NCI-H526 treated with DMSO at 0.1 percent for 48 hours (cell line): ENCODE results near the gene TTC7B.

Source experiments
- DNase-seq: peaks from one replicate; lab custom pipeline; 2025; lab: John Stamatoyannopoulos, UW

The TTC7B gene

DNA sequence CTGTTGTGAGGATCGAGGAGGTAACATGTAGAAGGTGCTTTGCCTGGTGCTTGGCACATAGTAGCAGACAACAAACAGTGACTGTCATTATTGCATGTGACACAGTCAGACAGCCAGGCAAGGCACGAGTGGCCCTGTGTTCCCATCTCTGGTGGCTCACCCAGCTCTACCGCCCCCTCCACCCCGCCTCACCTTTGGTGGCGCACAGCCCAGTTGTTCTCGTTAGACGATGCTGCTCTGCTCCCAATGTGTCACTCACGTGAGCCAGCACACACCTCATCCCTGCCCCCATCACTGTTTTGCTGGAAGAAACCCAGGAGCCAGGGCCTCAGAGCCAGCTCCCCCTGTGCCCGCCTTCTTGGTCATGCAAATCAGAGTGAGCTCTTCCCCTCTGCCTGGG, 306.1 kb downstream of the TTC7B start:
- DNase-seq = peak; percentile 79

GRCh38 chr14:90509403-90509802, 306.8 kb downstream of the TTC7B start:
- DNase-seq = no peak

- peak; percentile 39 for DNase-seq
Measured at GRCh38 chr14:90508536-90509254, 307.5 kb downstream of the TTC7B start.

GRCh38 chr14:90508036-90508435, 308.2 kb downstream of the TTC7B start:
- DNase-seq = no peak

DNA sequence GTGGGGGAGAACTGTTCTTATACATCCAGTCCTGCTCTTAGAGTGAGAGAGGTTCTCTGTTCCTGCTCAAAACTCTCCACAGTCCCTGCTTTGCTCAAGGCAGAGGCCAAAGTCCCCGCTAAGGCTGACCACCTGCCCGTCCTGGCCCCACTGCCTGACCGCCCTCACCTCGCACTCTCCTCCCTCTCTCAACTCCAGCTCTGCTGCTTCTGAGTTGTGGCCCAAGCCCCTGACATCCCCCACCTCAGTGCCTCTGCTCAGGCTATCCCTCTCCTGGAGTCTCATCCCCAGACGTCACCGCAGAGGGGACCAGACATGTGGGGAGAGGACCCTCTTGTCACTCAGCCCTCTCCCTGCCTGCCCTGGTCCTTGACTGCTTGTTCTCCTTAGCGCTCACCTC, 308.8 kb downstream of the TTC7B start:
- DNase-seq = no peak

GRCh38 chr14:90506748-90507147, 309.5 kb downstream of the TTC7B start:
- DNase-seq = no peak

DNA sequence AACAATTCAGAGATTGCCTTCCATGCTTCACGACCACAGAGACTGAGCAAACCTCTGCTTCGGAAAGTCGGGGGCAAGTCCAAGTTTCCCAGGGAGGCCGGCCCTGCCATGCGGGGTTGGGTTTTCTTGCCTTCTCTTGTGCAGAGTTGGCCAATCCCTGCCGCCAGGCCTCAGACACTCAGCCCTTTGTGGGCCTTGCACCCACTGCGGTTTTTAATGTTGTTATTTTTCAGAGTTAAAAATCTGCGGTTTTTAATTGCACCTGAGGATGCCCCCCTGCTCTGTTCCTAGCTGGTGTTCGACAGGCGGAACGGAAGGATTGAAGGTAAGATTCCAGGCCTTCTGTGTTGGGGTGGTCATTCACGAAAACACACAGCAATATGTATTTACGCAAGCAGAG, 310.7 kb downstream of the TTC7B start:
- no peak for DNase-seq

DNA sequence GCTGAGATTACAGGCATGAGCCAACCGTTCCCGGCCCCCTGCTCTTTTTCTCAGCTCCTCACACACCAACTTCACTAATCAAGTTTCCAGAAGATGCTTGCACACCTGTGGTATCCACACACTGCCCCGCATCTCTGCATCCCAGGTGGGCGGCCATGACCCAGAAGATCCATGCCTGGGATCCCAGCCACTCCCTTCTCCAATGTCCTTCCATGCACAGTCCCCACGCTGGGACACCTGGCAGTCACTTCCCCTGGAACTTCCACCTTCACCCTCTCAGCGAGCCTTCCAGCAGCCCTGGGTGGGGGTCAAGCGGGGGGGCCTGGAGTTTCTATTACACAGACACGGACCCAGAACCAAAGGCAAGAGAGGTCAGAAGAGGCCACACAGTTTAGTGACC, 311.6 kb downstream of the TTC7B start:
- DNase-seq = no peak

DNA sequence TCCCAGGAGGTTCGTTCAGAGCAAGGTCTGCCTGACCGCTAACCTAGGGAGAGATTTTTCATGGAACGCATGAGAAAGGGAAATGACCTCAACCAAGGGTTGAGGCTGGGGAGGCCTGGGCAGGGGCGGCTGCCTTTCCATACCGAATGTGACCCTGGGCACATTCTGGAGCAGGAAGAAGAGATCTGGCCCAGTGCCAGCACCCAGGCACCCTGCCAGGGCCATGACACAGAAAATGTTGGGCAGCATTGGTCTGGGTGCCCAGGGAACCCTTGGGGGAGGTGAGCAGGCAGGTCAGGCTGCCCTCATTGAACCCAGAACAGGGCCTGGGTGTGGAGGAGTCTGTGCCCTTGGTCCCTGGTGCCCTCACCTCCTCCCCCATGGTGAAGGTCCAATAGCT, 312.6 kb downstream of the TTC7B start:
- DNase-seq = no peak

DNA sequence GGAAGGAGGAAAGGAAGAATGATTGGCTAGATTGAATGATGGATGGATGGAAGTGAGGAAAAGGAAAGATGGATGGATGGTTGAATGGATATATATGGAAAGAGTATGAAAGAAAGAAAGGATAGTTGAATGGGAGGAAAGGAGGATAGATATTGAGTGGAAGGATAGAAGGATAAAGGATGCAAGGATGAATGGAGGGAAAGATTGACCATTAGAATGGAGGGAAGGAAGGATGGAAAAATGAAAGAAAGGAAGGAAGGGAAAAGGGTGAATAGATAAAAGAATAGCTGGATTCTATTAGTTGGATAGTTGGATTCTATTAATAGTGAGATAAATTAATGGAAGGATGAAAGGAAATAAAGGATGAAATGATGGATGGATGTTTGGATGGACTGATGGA, 313.5 kb downstream of the TTC7B start:
- no peak for DNase-seq

DNA sequence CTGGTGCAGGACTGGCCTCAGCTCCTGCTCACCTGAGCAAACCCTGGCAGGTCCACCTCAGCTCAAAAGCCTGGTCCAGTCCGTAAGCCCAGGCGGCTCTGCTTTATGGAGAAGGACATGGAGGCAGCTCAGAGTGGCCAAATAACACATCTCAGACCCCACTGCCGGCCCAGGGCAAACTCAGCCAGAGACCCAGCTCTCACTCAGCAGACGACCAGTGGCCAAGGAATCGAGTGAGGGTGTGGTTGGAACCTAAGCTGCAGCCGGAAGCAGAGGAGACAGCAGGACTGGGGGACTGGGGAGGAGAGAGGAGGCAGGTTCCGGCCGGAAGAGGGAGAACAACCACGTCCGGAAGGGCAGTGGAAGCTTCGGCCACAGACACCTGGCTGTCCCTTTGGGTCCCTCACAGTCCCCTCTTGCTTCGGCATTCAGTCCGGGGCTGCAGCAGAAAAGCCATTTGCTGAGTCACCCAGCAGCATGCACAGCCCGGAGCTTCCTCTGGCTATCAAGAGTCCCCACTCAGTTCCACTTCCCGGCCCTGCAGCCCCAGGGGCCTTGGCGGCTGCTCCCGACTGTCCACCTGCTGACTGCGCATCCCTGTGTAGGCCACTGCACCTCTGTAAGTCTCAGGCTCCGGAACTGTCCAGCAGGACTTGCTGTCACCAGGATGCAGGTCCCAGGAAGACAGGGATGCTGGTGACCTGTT, 315.4 kb downstream of the TTC7B start:
- no peak for DNase-seq

- no peak for DNase-seq
Measured at GRCh38 chr14:90499908-90500664, 316.1 kb downstream of the TTC7B start.

GRCh38 chr14:90499121-90499520, 317.1 kb downstream of the TTC7B start:
- no peak for DNase-seq

DNA sequence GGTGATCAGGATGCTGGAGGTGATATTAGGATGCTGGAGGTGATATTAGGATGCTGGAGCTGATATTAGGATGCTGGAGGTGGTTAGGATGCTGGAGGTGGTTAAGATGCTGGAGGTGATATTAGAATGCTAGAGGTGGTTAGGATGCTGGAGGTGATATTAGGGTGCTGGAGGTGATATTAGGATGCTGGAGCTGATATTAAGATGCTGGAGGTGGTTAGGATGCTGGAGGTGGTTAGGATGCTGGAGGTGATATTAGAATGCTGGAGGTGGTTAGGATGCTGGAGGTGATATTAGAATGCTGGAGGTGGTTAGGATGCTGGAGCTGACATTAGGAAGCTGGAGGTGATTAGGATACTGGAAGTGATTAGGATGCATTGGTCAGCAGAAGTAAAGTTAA, 318.0 kb downstream of the TTC7B start:
- DNase-seq = no peak

DNA sequence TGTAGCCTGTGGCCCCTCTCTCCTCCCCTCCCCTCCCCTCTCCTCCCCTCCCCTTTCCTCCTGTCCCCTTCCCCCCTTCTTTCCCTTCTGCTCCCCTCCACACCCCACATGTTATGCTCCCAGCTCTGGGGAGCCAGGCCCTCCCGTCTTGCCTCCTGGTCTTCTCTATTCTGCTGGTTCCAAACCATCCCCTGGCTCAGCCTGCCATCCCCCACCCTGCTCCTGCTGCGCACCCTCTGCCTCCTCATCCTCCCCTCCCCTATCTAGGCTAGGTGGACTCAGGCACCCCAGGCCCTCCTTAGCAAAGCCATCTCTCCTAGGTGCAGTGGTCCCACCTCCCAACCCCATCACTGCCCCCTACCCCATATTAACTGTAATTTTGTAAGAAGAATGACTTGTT, 319.9 kb downstream of the TTC7B start:
- DNase-seq = no peak

- DNase-seq = no peak
Measured at GRCh38 chr14:90495357-90496276, 320.6 kb downstream of the TTC7B start.

DNA sequence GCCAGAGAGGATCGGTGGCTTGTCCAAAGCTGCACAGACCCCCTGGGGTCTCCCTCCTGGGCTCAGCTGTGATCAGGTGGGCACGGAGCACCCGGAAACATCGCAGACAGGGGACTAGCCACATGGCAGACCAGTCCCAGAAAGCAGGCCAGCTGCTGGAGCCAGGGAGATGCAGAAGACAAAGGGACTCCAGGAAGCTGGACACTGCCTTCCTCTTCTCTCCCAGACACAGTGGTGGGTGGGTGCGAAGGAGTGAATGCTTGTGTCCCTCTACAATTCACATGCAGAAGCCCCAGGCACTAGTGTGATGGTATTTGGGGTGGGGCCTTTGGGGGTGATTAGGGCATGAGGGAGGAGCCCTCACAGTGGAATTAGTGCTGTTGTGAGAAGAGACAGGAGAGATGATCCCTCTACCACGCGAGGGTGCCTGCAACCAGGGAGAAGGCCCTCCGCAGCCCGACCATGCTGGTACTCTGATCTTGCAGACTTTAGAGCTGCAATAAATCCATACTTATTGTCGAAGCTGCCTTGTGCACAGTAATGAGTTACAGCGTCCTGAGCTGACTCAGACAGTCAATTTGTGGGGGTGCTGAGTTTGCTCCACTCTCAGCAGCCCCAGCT, 324.2 kb downstream of the TTC7B start:
- no peak for DNase-seq

- DNase-seq = no peak
Measured at GRCh38 chr14:90491221-90491885, 324.9 kb downstream of the TTC7B start.

DNA sequence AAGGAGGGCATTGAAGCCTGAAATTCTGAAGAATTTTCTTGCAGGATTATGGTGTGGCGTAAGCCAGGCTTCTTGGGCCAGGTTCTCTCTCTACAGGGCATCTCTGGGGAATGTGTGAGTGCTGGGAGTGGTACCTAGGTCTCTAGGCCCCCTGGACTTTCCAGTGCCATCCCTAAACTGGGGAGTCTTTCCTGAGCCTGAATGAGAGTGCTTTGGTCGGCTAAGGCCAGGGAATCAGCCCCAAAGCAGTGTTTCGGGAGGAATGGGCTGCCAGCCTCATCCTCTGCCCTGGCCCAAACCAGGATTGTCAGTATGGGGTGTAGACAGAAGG, 325.5 kb downstream of the TTC7B start:
- no peak for DNase-seq

- DNase-seq = no peak
Measured at GRCh38 chr14:90489916-90490719, 326.1 kb downstream of the TTC7B start.
